ENCODE data around the gene RBFOX1.

The RBFOX1 gene

DNA sequence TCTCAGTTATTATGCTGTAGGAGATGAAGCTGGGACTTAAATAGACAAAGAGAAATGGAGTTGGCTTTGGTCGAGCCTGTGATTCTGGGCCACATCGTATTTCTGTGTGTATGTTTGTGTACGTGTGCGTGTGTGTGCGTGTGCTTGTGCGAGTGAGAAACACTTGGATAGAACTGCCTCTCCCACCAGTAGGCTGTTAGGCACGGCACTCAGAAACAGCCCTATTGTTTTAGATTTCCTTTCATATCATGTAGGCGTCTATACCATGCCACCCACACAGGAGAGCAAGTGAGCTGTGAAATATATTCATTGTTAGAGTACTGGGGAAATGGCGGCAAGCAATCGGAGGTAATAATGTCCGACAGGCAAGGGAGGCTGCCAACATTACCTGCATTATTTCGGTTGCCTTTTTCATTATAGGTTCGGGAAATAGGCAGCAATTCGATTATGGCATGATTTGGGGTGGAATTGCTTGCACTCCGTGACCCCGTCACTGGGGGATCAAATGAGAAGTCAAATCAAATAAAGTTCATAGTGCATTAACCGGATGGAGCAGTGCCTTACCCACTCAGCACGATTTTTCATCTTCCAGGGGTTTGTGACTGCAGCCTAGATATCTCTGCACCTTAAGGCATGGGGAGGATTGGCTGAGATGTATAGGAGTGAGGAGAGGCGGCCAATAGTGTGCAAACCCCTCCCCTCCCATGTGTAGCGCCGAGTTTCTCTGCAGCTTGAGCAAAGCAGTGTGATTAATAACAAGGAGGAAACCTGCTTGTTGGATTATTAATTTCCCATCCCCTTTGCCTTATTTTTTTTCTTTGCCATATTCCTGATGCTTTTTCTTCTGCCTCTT is 89.6 kb downstream of the RBFOX1 start:
- DNase-seq, result no peak

DNA sequence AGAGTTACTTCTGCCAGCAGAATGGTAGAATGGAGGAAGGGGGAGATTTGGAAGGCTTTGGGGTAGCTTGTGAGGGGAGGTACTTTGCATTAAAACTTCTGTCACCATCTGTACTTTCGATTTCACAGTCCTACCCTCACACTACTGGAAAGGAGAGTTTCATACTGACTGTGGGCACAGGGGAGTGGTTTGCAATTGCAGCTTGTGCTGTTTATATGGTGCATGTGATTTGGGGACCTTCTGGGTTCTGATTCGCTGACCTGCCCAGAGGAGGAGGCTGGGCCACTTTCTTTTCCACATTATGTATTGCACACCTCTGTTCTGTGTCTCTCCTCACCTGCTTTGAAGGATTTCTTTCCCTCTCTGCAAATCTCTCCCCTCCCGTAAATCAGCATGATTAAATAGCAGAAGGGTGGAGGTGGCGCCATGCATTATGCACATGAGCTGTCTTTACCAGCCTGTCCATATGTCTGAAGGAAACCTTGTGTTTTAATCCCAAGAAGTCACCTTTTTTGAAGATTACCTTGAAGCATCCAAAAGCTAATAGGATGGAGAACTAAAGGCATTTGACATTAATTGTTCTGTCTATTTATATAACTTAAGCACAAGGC is 90.9 kb downstream of the RBFOX1 start:
- DNase-seq, result no peak

DNA sequence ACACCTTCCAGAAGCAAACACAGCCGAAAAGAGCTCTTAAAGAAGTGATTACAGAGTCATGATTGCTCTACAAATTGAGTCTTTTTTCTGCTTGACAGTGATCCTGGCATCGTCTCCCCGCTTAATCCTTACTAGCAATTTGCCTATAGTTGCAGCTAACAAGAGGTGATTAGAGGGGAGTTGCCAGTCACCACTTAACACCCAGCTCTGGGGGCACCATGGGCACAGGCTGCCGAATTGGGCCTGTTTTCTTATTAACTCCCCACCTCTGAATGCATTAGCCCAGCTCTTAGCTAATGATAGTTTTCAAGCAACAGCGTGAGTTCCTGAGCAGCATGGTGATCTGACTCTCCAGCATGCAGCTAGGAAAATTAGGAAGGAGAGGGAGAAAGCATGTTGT is 93.5 kb downstream of the RBFOX1 start:
- no peak for DNase-seq

DNA sequence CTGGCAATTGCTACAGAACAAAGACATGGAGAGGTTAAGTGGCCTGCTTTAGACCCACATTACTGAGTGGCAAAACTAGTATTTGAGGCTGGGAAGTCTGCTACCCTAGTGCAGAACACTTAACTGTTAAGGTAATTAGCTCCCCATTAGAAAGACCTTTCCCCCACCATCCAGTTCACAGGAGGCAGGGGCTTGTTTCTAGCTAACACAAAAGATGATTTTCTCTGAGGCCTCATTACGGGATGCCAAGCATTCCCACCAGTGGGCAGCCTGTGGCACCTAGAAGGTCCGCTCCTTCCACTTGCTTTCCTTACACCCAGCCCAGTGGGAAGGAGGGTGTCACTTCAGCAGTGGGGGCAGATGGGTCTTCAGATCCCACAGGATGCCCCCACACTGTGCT is 99.1 kb downstream of the RBFOX1 start:
- no peak for DNase-seq

DNA sequence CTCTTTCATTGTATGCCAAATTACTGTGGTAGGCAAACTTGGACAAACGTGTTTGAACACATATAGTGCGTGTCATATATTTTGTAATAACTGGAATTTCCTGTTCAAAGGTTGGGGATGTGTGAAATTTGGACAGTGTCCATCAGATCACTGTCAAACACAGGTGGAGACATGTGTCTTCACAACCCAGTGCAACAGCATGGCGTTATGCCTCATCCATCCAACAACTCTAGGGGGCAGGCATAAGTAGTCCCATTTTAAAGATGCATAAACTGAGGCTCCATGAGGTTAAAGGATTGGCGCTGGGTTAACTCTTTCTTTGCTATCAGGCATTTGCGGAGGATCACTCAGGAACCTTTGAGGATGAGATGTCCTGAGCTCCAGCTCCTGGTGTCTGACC is 103.7 kb downstream of the RBFOX1 start:
- DNase-seq, result no peak

DNA sequence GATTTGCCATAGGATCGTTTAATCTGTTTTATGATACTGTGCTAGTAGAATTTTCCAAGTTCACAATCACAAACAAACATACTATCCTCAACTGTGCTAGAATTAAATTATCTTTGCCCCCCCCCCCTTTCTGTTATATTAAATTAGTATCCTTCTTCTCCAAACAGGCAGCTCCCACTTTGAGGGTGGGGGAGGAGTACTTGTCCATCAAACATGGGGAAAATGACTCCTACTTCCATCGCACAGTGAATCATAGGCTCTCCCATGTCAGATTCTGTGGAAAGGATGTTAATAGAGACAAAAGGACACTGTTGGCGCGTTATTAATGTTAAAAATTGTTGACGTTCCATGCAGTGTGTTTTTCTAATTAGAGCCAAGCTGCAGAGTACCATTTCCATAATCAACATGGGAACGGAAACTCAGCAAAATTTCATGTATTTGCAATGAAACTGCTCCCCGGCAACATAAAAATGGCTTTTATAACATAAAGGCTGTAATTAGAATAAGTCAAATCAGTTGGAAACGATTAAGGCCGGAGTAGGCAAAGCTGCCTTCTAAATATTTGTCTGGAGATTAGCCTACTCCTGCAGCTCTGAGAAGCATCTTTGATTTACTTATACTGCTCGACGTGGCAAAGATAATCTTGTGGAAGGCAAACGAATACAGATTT is 104.6 kb downstream of the RBFOX1 start:
- no peak for DNase-seq

DNA sequence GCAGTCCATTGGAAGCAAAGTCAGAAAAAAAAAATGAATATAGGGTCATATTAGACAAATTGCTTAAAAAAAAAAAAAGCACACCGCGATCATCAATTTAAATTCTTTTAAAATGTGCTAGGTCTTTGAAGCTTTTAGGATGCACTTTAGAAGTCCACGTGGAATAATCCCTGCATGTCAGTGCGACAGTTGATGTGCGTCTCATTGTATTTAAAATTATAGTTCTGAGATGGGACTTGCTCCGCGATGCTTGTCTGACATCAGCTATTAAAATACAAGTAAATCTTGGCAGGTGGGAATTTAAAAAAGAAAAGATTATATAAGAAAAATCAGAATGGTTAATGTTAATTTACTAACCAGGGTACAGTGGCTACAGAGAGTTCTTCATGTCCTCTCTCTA is 105.2 kb downstream of the RBFOX1 start:
- no peak for DNase-seq

DNA sequence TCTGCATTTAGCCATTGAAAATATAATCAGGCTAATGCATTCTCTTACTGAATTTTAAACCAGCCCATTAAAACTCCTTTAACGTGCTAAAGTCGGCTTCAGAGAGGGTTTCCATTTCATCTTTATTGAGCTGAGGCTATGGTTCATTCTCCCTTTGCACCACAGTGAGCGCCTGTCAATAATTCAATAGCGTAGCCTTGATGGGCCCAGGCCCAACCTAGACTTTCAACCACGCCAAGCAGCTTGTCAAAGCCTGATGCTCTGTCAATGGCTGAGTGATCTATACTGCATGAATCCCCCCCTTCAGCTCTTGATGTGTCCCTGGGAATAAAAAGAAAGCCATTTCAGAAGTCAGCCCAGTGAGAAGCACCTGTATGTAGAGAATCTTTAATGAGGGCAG is 106.0 kb downstream of the RBFOX1 start:
- DNase-seq, result no peak

DNA sequence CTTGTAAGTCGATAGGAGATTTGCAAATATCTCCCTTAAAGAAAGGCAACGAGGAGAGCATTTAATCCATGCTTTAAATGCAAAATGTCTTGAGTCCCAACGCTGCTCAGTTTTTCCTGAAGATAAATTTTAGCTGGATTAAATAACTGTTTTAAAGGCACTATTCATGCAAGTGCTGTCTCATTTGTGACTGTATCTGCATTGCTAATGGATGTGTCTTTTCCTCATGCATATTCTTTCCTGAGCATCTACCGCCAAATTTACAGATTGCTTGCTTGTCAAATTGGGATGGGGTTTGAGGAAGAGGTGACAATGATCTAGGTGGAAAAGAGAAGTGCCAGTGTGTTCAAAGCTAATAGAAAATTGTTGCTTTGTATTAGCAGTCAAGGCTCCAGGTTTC is 106.9 kb downstream of the RBFOX1 start:
- no peak for DNase-seq

DNA sequence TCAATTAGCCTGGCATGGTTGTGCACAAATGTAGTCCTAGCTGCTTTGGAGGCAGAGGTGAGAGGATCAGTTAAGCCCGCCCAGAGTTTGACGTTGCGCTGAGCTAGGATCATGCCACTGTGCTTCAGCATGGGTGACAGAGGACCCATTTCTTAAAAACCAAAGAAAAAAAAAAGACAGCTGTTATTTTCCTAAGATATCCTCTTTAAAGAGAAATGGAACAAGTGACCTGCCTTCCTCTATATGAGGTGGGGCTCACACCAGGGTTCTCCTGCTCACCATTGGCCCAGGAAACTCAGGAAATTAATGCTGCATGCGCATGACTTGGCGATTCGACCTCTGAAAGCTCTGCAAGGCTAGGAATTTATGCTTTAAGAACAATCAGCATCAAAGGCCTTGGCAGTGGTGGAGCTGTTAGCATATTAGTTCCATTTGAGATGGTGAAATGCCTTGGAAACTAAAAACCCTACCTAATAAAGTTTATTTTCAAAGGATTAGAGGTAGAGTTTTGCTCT is 108.3 kb downstream of the RBFOX1 start:
- no peak for DNase-seq

DNA sequence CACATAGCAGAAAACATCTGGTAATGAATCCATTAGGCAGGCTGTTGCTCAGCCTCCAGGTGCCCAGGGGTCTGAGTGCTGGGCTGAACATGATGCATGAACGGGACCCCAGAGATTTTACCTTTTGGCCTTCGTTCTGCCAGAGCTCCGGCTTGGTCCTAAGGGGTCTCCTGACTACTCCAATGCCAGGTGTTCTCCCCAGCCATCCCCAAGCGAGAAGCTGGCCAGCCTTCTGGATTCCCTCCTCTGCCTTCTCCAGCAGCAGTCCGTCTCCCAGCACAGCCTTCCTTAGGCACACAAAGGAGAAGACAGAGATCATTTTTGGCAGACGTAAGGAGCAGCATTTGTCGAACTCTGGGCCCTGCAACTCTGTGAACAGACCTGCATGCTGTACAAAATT is 109.4 kb downstream of the RBFOX1 start:
- DNase-seq, result no peak

DNA sequence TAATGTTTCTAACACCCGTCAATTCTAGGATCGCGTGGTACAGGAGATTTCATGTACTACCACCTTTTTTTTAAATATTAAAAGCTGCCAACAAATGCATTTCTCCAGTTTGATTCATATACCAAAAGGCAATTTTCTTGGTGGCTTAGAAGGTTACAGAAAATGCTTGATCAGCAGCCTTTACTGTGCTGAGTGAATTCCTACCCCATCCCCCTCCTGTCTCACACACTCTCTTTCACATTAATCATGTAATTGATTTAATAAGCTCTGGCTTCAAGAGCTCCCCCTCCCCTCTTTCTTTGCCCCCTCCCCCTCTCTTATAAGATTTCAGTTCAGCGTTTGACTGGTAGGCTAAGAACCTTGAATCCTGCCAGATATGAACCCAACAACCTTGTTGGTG is 110.5 kb downstream of the RBFOX1 start:
- DNase-seq, result no peak

DNA sequence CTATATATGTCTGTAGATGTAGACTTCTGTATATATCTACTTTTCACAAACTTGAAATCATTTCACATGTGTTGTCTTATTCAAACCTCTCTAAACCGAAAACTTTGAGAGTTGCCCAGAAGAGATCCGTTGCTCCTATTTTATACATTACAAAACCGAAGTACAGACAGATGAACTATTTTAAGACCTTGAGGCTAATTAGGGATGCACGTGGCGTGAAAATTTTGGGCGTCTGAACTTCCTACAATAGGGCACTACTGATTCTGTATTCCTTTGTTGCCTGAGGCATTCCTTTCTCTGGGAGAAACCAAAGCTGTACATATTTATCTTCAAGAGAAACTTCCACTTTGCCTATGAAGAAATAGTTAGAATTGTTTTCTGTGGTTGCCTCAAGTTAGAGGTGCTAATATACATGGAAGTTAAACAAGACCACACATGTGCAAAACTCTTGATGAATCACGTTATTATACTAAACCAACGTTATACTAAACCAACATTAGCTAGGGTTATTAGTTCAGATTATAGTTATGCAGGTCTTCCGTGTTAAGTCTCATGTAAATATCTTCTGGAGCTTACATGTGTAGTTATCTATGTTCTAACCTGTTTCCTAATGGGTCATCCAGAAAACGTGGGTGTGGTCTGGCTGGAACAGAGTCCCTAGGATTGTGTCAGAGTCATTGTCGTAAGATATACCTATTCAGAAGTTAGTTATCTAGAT is 111.2 kb downstream of the RBFOX1 start:
- DNase-seq, result no peak

DNA sequence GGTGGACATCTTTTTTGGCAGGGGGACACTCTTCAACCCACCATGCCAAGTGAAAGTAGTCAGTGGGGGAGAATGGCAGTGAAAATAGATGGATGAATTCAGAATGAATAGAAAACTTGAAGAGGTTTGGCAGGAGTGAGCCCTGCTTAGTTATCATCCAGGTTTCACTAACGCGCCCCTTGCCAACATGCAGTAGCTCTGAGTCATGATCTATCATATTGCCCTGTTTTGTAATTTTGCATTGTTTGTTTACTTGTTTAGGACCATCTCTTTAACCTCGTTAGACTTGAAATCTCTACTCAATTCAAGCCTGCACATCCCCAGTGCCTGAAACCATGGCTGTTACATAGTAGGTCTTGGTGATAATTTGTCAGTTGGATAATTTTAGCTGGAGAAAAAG is 116.7 kb downstream of the RBFOX1 start:
- DNase-seq, result no peak

DNA sequence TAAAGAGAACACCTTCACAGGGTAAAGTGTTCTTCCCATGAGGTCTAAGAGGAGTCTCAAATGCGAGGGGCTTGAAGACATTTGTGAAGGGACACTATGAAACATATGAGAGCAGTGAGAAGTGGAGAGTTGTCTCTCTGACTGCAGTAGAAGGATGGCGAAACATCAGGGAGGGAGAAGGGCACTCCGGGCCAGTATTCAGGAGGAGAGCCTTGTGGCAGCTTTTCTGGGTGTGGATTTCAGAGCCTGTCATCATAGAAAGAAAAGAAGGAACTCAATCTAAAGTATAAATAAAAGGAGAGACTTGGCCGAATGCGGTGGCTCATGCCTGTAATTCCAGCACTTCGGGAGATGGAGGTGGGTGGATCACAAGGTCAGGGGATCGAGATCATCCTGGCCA is 117.2 kb downstream of the RBFOX1 start:
- no peak for DNase-seq

DNA sequence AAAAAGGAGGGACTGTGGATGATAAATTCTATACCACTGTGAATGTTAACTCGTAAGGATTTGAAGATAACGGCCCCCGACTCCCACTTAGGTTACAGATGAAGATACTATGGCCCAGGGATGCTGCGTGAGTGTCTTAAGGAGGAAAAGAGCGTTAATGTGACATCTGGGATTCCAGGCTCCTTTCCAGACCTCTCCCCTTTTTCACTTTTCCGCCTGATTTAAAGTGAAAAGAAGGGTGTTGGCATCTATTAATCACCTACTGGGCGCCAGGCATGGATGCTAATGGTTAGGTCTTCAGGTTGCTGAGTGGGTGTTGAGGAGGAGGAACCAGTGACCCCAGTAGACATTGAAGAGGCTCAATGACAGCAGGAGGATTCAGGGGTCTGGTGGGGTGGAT is 117.8 kb downstream of the RBFOX1 start:
- DNase-seq, result no peak

DNA sequence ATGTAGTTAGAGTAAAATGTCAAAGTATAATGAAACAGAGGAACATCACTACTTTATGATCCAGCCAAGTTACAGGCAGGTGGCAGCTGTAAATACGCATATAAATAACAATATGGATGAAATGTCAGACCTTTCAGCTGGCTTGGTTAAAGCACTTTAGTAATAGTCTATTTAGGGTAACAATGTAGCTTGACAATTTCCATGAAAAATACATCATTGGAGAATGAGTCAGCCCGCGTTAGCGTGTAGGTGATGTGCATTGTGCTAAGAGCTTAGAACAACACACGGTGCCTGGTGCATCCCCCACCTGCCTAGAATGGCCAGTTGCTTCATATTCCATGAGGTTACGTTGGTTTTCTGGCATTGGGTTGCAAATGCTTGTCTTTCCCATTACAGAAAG is 119.4 kb downstream of the RBFOX1 start:
- DNase-seq, result no peak

DNA sequence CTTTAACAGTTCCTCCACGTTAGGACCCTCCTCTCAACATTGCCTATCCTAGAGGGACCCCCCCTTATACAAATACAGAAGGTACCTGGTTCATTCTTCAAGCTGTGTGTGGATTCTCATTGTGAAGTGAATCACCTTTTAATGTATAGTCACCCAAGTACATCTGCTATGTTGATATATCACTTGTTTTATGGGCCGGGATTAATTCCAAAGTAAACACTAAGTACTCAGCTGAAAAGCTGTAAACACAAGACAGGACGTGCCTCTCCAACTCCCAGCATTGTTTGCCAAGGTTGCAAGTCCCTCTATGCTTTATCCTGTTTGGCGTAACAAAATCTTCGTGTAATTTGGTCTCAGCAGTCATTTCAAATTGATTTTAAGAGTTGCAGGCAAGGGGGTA is 123.6 kb downstream of the RBFOX1 start:
- DNase-seq, result no peak

DNA sequence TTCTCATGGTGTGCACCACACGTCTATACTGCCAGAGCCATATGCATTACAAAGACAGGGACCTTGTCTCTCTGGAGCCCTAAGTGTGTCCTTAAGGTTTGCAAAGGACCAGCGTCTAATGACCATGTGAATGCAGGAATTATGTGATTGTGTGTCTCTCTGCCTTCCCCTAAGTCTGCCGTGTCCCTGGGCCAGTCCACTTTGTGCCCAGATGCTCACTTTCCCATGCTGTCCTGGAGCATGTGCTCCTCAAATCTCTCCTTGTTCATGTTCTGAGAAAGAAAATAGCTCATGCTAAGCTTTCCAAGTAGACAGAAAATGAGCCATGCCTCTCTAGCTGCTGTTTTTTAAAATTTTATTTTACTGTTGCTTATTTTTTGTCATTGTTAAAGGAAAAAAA is 125.5 kb downstream of the RBFOX1 start:
- no peak for DNase-seq

DNA sequence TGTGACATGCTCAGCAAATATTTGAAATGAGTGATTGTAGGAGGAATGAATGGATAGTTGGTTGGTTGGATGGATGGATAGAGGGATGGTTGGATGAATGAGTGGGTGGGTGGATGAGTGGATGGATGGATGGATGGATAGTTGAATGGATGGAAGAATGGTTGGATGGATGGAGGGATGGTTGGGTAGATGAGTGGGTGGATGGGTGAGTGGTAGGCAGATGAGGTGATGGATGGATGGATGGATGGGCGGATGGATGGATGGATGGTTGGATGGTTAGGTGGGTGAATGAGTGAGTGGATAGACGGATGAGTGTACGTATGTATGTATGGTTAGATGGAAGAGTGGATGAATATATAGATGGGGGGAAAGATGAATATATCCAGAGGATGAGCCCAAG is 137.7 kb downstream of the RBFOX1 start:
- no peak for DNase-seq

DNA sequence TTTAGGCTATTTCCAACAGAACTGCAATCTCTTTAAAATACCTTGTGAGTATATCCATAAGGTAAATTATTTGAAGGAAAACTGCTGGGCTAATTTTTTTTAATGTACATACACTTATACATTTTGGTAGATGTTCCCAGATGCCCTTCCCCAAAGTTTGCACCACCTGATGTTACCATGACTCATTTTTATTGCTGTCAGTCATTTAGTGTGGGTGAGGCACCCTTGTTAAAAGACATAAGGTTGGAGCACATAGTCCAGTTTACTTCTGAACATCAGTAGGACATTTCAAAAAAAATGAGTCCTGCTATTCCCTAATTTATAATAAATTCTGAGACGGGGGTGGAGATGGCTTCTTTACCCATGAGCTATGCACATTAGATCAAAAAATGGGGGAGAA is 138.6 kb downstream of the RBFOX1 start:
- no peak for DNase-seq

DNA sequence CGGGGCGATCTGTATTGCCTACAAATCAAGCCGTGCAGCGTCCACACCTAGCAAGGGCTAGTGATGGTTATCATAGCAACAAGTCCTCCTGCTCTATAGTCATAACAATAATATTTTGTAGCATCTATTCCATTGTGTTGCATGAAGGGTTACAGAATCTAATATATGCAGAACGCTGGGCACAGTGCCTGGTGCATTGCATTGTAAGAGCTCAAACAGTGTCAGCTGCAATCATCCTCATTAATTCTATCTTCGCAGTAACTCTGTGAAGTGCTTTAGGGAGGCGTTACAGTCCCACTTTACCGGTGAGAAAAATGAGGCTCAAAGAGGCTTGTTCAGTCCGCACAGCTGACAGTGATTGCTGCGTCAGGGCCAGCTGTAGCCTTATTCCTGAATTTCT is 149.4 kb downstream of the RBFOX1 start:
- no peak for DNase-seq

DNA sequence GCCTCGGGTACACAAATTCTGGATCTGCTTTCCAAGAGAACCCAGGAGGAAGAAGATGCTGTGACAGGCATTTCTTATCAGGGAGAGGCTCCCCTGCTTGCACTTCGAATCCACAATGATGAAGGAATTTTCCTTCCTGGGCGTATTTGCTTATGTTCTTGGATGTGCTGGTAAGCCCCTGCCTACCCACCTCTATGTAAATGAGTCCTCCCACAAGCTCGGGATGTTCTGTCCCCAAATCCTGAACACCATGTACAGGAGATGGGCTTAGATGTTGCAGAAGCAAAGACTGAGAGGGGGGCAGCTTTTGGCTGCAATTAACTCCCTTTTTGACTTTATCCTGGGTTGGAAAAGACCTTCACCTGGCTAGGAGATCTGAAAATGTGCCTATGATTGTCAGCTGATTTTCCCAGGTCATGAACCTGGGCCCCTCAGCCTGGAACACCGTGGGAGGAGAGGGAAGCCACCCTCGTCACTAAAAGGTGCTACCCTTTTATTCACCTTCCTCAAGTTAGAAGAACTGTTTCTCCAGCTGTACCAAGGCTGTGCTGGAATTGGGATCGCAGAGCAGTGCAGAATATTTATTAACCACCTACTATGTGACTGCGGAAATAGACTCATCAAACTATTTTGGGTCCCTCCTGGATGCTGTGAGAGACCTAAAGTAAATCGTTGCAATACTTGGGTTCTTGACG is 150.1 kb downstream of the RBFOX1 start:
- DNase-seq, result no peak

Data from femur (tissue), 1 donor.